Smooth muscle cell (in vitro differentiated cells): Measurements from ENCODE around the gene AHR. TPM values are rescaled to one million over a fixed set of nuclear protein-coding genes. Genes with fewer than 3 reads are reported as not detected.
A peak's percentile ranks its signal among the peaks of the same experiment; 100 is the strongest.

Experiments used
- DNase-seq: peaks from one replicate; lab custom pipeline; 2025; ENCODE audit not compliant: unreplicated experiment; lab: John Stamatoyannopoulos, UW
- H2AFZ ChIP-seq: fragments of 200-600 bp; sonication (generic); 2 replicates; pipeline ENCODE4 v1.6.0; 2016; ENCODE audit warnings: antibody characterized with exemption, low read depth, mild to moderate bottlenecking
- H3F3A ChIP-seq: fragments of 200-600 bp; sonication (generic); 2 replicates; pipeline ENCODE4 v1.6.0; 2017; ENCODE audit warnings: antibody characterized with exemption, low read depth
- H3K27ac ChIP-seq: fragments of 200-600 bp; sonication (generic); 2 replicates; pipeline ENCODE4 v1.5.1; 2016; ENCODE audit warnings: low read depth, mild to moderate bottlenecking
- H3K27me3 ChIP-seq: fragments of 200-600 bp; sonication (generic); 2 replicates; pipeline ENCODE4 v1.6.1; 2016; ENCODE audit warnings: low read depth, mild to moderate bottlenecking
- H3K36me3 ChIP-seq: fragments of 200-600 bp; sonication (generic); 2 replicates; pipeline ENCODE4 v1.5.1; 2016; ENCODE audit warnings: low read depth
- H3K4me1 ChIP-seq: fragments of 200-600 bp; sonication (generic); 2 replicates; pipeline ENCODE4 v1.5.1; 2016; ENCODE audit warnings: low read depth
- H3K4me2 ChIP-seq: fragments of 200-600 bp; sonication (generic); 2 replicates; pipeline ENCODE4 v1.6.0; 2016; ENCODE audit warnings: mild to moderate bottlenecking
- H3K4me3 ChIP-seq: fragments of 200-600 bp; sonication (generic); 2 replicates; pipeline ENCODE4 v1.5.1; 2016; ENCODE audit warnings: mild to moderate bottlenecking
- H3K79me2 ChIP-seq: fragments of 200-600 bp; sonication (generic); 2 replicates; pipeline ENCODE4 v1.6.0; 2016; ENCODE audit warnings: low read depth, mild to moderate bottlenecking
- H3K9ac ChIP-seq: fragments of 200-600 bp; sonication (generic); 2 replicates; pipeline ENCODE4 v1.6.0; 2016; ENCODE audit warnings: low read depth
- H3K9me3 ChIP-seq: fragments of 200-600 bp; sonication (generic); replicated peaks from 2 replicates; pipeline ENCODE4 v1.5.1; 2016; ENCODE audit warnings: low read depth
- H4K20me1 ChIP-seq: fragments of 200-600 bp; sonication (generic); 2 replicates; pipeline ENCODE4 v1.6.0; 2016; ENCODE audit warnings: low read depth
- CTCF ChIP-seq: fragments of 200-600 bp; sonication (generic); IDR thresholded peaks from 2 replicates; pipeline ENCODE4 v1.5.1; 2017; ENCODE audit warnings: borderline replicate concordance, mild to moderate bottlenecking, antibody characterized with exemption; ENCODE audit not compliant: insufficient read depth, poor library complexity, severe bottlenecking
- WGBS: methylation state at CpG from one replicate; pipeline ENCODE4 v1.1.7; 2016; ENCODE audit warnings: low lambda C conversion rate; 5-methylcytosine and 5-hydroxymethylcytosine counted together
- polyA plus RNA-seq: library from polyadenylated mRNA; unstranded; fragments of >200 nt; fragmentation: Nextera tagmentation; extraction: Ambion mirVana; gene quantifications from 2 replicates; pipeline ENCODE4 v1.2.1, GENCODE V29; 2016
- total RNA-seq: library from RNA; depleted of rRNA; stranded (reverse); fragments of >200 nt; gene quantifications from 2 replicates; pipeline ENCODE4 v1.2.3, GENCODE V29; 2014

AHR gene
- total and polyA plus RNA-seq, 2 experiments from 2014 or later: 25.7 to 174 TPM

- WGBS: 89% methylated on average over 2 of the region's 2 CpGs
- DNase-seq: no peak
- Histone ChIP-seq H3K4me3 (no peak overlapping the region), H3K9me3 (no peaks in the 10 kb centered on the region), H3K36me3 (no peaks in the 10 kb centered on the region), H3K27ac (no peak overlapping the region), H3K27me3 (no peaks in the 10 kb centered on the region), H4K20me1 (no peaks in the 10 kb centered on the region), H3K4me1 (no peaks in the 10 kb centered on the region), H2AFZ (no peak overlapping the region), H3K9ac (no peak overlapping the region), H3F3A (peaks cover 8% of the 10 kb centered on the region), H3K79me2 (no peaks in the 10 kb centered on the region), H3K4me2 (no peak overlapping the region)
- no peak for TF ChIP-seq CTCF
Observed at GRCh38 chr7:17293481-17293880, 5.0 kb upstream of the AHR start.

- no peak overlapping the region for H3K4me2 ChIP-seq
- no peak overlapping the region for H3K9ac ChIP-seq
- H3K36me3 ChIP-seq: no peaks in the 10 kb centered on the region
- TF ChIP-seq CTCF: no peak
- H3K9me3 ChIP-seq: no peaks in the 10 kb centered on the region
- H3K27me3 ChIP-seq: no peaks in the 10 kb centered on the region
- WGBS: 98% methylated on average over 2 of the region's 2 CpGs
- H3K4me3 ChIP-seq: no peak overlapping the region
- no peak overlapping the region for H2AFZ ChIP-seq
- H3K27ac ChIP-seq: no peak overlapping the region
- H3K4me1 ChIP-seq: peaks cover 4% of the 10 kb centered on the region
- H4K20me1 ChIP-seq: peaks cover 32% of the 10 kb centered on the region
- H3K79me2 ChIP-seq: peaks cover 37% of the 10 kb centered on the region
- DNase-seq: no peak
- peaks cover 8% of the 10 kb centered on the region for H3F3A ChIP-seq
Observed at GRCh38 chr7:17297243-17297642, 1.2 kb upstream of the AHR start.

DNA sequence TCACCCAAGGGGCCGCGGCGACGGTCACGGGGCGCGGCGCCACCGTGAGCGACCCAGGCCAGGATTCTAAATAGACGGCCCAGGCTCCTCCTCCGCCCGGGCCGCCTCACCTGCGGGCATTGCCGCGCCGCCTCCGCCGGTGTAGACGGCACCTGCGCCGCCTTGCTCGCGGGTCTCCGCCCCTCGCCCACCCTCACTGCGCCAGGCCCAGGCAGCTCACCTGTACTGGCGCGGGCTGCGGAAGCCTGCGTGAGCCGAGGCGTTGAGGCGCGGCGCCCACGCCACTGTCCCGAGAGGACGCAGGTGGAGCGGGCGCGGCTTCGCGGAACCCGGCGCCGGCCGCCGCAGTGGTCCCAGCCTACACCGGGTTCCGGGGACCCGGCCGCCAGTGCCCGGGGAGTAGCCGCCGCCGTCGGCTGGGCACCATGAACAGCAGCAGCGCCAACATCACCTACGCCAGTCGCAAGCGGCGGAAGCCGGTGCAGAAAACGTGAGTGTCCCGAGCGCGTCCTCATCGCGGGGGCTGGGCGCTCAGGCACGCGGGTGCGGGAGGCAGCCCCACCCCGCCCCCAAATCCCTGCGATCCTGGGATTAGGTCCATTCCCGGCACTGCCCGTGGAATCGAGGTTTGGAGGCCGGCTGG, 509 bp downstream of the AHR start:
- under 1% methylated on average over 79 of the region's 81 CpGs for WGBS
- H3K27me3 ChIP-seq: no peaks in the 10 kb centered on the region
- no peak for DNase-seq
- H2AFZ ChIP-seq: peak overlapping the region; percentile 66
- peak overlapping the region; percentile 80 for H3K9ac ChIP-seq
- peaks cover 8% of the 10 kb centered on the region for H3F3A ChIP-seq
- peaks cover 54% of the 10 kb centered on the region for H3K79me2 ChIP-seq
- no peaks in the 10 kb centered on the region for H3K9me3 ChIP-seq
- no peak for TF ChIP-seq CTCF
- H3K4me3 ChIP-seq: peak overlapping the region; percentile 76
- H3K4me2 ChIP-seq: peak overlapping the region; percentile 94
- peaks cover 15% of the 10 kb centered on the region for H3K4me1 ChIP-seq
- H3K36me3 ChIP-seq: no peaks in the 10 kb centered on the region
- H3K27ac ChIP-seq: peak overlapping the region; percentile 50
- peaks cover 48% of the 10 kb centered on the region for H4K20me1 ChIP-seq

DNA sequence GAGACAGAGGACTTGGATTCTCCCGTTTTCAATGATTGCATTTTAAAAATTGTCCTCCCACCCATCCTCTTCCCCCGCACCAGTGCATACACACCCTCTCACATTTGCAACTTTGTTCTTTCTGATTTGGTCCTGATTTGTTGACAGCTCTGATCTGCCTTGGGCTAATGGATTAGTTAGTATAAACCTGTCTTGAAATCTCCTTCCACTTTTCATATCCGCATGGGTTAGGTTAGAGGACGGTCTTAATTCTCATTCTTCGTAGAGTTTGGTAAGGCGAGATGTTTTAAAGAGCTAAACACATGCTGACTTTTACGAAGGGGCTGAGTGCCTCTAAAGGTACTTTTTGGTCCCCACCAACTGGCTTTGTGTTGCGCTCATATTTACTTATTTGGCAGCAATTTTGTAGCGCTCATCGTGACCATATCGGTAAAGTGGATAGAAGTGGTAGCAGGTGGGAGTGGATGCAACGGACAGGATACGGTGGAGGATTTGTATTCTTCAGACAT, 1.1 kb downstream of the AHR start:
- no peak for DNase-seq
- no peaks in the 10 kb centered on the region for H3K9me3 ChIP-seq
- H3K4me2 ChIP-seq: peak overlapping the region; percentile 94
- H3K79me2 ChIP-seq: peaks cover 60% of the 10 kb centered on the region
- peaks cover 8% of the 10 kb centered on the region for H3F3A ChIP-seq
- WGBS: 2% methylated on average over 13 of the region's 13 CpGs
- no peaks in the 10 kb centered on the region for H3K36me3 ChIP-seq
- H3K9ac ChIP-seq: peak overlapping the region; percentile 80
- peak overlapping the region; percentile 76 for H3K4me3 ChIP-seq
- peaks cover 54% of the 10 kb centered on the region for H4K20me1 ChIP-seq
- H3K27ac ChIP-seq: no peak overlapping the region
- no peak for TF ChIP-seq CTCF
- no peaks in the 10 kb centered on the region for H3K27me3 ChIP-seq
- no peak overlapping the region for H2AFZ ChIP-seq
- peaks cover 19% of the 10 kb centered on the region for H3K4me1 ChIP-seq
